Upper lobe of right lung (tissue), 1 donor: ENCODE results near the gene TMEM229A. TPM values are rescaled to one million over a fixed set of nuclear protein-coding genes. Genes with fewer than 3 reads are reported as not detected.

ENCODE experiments used
- ATAC-seq: fragments of 200-7000 bp; cut with Tn5 transposase; one replicate; pipeline ENCODE4 v1.9.1; 2020; ENCODE audit warnings: mild to moderate bottlenecking, moderate library complexity
- DNase-seq: peaks from one replicate; pipeline ENCODE4 v3.0.0-alpha.2; 2020
- H3K27ac ChIP-seq: fragments of 200-600 bp; one replicate; pipeline ENCODE4 v1.8.0; 2022
- H3K27me3 ChIP-seq: fragments of 200-600 bp; one replicate; pipeline ENCODE4 v1.8.0; 2022; ENCODE audit warnings: mild to moderate bottlenecking
- H3K36me3 ChIP-seq: fragments of 200-600 bp; one replicate; pipeline ENCODE4 v1.8.0; 2022
- H3K4me1 ChIP-seq: fragments of 200-600 bp; one replicate; pipeline ENCODE4 v1.8.0; 2022
- H3K4me3 ChIP-seq: fragments of 200-600 bp; one replicate; pipeline ENCODE4 v1.8.0; 2022; ENCODE audit warnings: mild to moderate bottlenecking
- H3K9me3 ChIP-seq: fragments of 200-600 bp; one replicate; pipeline ENCODE4 v1.8.0; 2022
- CTCF ChIP-seq: fragments of 200-600 bp; IDR thresholded peaks from one replicate; pipeline ENCODE4 v1.8.0; 2022; ENCODE audit warnings: antibody characterized with exemption
- intact Hi-C: fragments of 100-400 bp; cut with DNase I; formaldehyde crosslinking; loops from one replicate; pipeline ENCODE4 v1.11.0; 2022
- total RNA-seq: library from RNA; stranded (reverse); fragmentation: NEBNext Ultra II Directional; extraction: Animal tissue kit (Norgen Biotek cat#: 25700); gene quantifications from one replicate; pipeline ENCODE4 v1.2.1, GENCODE V29; 2021
- donor health status: DM: no; HTN: yes; CAD: no; lungs with severe emphysema.

Gene TMEM229A
- total RNA-seq, 1 donor from 2014 or later: not detected

- no peaks in the 10 kb centered on the region for H3K36me3 ChIP-seq
- peaks cover 28% of the 10 kb centered on the region for H3K27me3 ChIP-seq
- H3K4me1 ChIP-seq: peaks cover 9% of the 10 kb centered on the region
- no peak overlapping the region for H3K27ac ChIP-seq
- intact Hi-C loops: no loop called here
- no peak overlapping the region for H3K4me3 ChIP-seq
- no peak for TF ChIP-seq CTCF
- H3K9me3 ChIP-seq: no peaks in the 10 kb centered on the region
- DNase-seq: no peak
- ATAC-seq: no peak
Observed at GRCh38 chr7:124035706-124036105, 2.8 kb upstream of the TMEM229A start.

GRCh38 chr7:124034754-124035100 lies 1.9 kb upstream of the TMEM229A start:
- ATAC-seq (no peak), DNase-seq (no peak)
- no peak for TF ChIP-seq CTCF
- intact Hi-C loops: no loop called here
- Histone ChIP-seq H3K9me3 (no peaks in the 10 kb centered on the region), H3K27ac (no peak overlapping the region), H3K4me1 (peaks cover 9% of the 10 kb centered on the region), H3K27me3 (peaks cover 34% of the 10 kb centered on the region), H3K4me3 (no peak overlapping the region), H3K36me3 (no peaks in the 10 kb centered on the region)

GRCh38 chr7:124033807-124034753 lies 1.2 kb upstream of the TMEM229A start:
- Histone ChIP-seq H3K27me3 (peaks cover 34% of the 10 kb centered on the region), H3K27ac (no peak overlapping the region), H3K4me3 (no peak overlapping the region), H3K9me3 (no peaks in the 10 kb centered on the region), H3K36me3 (no peaks in the 10 kb centered on the region), H3K4me1 (peaks cover 9% of the 10 kb centered on the region)
- DNase-seq: no peak
- ATAC-seq: no peak
- no peak for TF ChIP-seq CTCF
- intact Hi-C loops: no loop called here

- no peaks in the 10 kb centered on the region for H3K9me3 ChIP-seq
- no peak for TF ChIP-seq CTCF
- peak; percentile 44 for ATAC-seq
- H3K36me3 ChIP-seq: no peaks in the 10 kb centered on the region
- H3K27ac ChIP-seq: no peak overlapping the region
- intact Hi-C loops: no loop called here
- DNase-seq: peak; percentile 61
- H3K27me3 ChIP-seq: peaks cover 34% of the 10 kb centered on the region
- H3K4me3 ChIP-seq: peak overlapping the region; percentile 43
- H3K4me1 ChIP-seq: peaks cover 9% of the 10 kb centered on the region
Observed at GRCh38 chr7:124033095-124033806, 384 bp upstream of the TMEM229A start.

GRCh38 chr7:124031919-124032318 lies 948 bp downstream of the TMEM229A start:
- no peak for TF ChIP-seq CTCF
- peaks cover 34% of the 10 kb centered on the region for H3K27me3 ChIP-seq

More at GRCh38 chr7:124031919-124032318, 948 bp downstream of the TMEM229A start:
- Histone ChIP-seq H3K4me1 (peaks cover 9% of the 10 kb centered on the region), H3K27ac (no peak overlapping the region), H3K4me3 (peak overlapping the region; percentile 43), H3K9me3 (no peaks in the 10 kb centered on the region), H3K36me3 (no peaks in the 10 kb centered on the region)
- DNase-seq (no peak), ATAC-seq (no peak)
- intact Hi-C loops: no loop called here
